HEK293T (cell line): Measurements from ENCODE around the gene PACRG.

Experiments used
- BHLHE40 ChIP-seq: fragments of 450-650 bp; IDR thresholded peaks from 2 replicates; pipeline ENCODE4 v1.6.1; 2016; ENCODE audit warnings: mild to moderate bottlenecking, moderate library complexity, borderline replicate concordance
- CTBP1 ChIP-seq: fragments of 450-650 bp; IDR thresholded peaks from 2 replicates; pipeline ENCODE4 v1.6.1; 2016; ENCODE audit warnings: borderline replicate concordance
- ELF4 ChIP-seq: fragments of 450-650 bp; IDR thresholded peaks from 2 replicates; pipeline ENCODE4 v1.6.1; 2017; ENCODE audit warnings: antibody characterized with exemption
- FOXK2 ChIP-seq: fragments of 450-650 bp; IDR thresholded peaks from 2 replicates; pipeline ENCODE4 v1.6.1; 2016; ENCODE audit warnings: mild to moderate bottlenecking
- SUZ12 ChIP-seq: fragments of 450-650 bp; IDR thresholded peaks from 2 replicates; pipeline ENCODE4 v1.6.1; 2016; ENCODE audit warnings: mild to moderate bottlenecking
- TARDBP ChIP-seq: fragments of 450-650 bp; IDR thresholded peaks from 2 replicates; pipeline ENCODE4 v1.6.1; 2016
- ZNF384 ChIP-seq: fragments of 450-650 bp; IDR thresholded peaks from 2 replicates; pipeline ENCODE4 v1.6.1; 2016
- TF ChIP-seq, protein P1 (sequence below): fragments of 450-650 bp; IDR thresholded peaks from 2 replicates; pipeline ENCODE4 v1.6.1; 2016

- TF ChIP-seq BHLHE40 (no peak), FOXK2 (no peak), CTBP1 (no peak), ZNF384 (no peak), ELF4 (no peak), SUZ12 (no peak), TARDBP (no peak)
- TF ChIP-seq, protein P1, sequence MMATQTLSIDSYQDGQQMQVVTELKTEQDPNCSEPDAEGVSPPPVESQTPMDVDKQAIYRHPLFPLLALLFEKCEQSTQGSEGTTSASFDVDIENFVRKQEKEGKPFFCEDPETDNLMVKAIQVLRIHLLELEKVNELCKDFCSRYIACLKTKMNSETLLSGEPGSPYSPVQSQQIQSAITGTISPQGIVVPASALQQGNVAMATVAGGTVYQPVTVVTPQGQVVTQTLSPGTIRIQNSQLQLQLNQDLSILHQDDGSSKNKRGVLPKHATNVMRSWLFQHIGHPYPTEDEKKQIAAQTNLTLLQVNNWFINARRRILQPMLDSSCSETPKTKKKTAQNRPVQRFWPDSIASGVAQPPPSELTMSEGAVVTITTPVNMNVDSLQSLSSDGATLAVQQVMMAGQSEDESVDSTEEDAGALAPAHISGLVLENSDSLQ: no peak
Observed at GRCh38 chr6:163240556-163240955, 512.8 kb downstream of the PACRG start.
